Natural killer cell (primary cell): ENCODE results near the gene ZBTB46. TPM values are rescaled to one million over a fixed set of nuclear protein-coding genes. Genes with fewer than 3 reads are reported as not detected.

Source experiments
- ATAC-seq, 3 donors: fragments of 150-1000 bp in 2 of 3; fragments of 200-7000 bp in 1 of 3; cut with Tn5 transposase; 1 replicate in 1 of 3; 2 replicates in 2 of 3; pipeline ENCODE4 v1.10.0; 2021; ENCODE audit warnings: mild to moderate bottlenecking in 2 of 3, moderate library complexity in 2 of 3
- DNase-seq, 2 donors: peaks; one replicate each; pipeline versions ENCODE4 v3.0.0 to v3.0.0-alpha.2; 2013 to 2021; ENCODE audit warnings: mixed read lengths in 1 of 2
- H3K27ac ChIP-seq: one replicate; pipeline ENCODE4 v1.5.1; 2013; ENCODE audit warnings: mild to moderate bottlenecking, low read length
- H3K27me3 ChIP-seq: one replicate; pipeline ENCODE4 v1.6.1; 2013; ENCODE audit warnings: low read length; ENCODE audit not compliant: control insufficient read depth, insufficient read depth
- H3K36me3 ChIP-seq: one replicate; pipeline ENCODE4 v1.6.1; 2013; ENCODE audit warnings: low read length; ENCODE audit not compliant: control insufficient read depth, insufficient read depth
- H3K4me1 ChIP-seq: one replicate; pipeline ENCODE4 v1.6.1; 2013; ENCODE audit warnings: low read length; ENCODE audit not compliant: control insufficient read depth, insufficient read depth
- H3K4me3 ChIP-seq: one replicate; pipeline ENCODE4 v1.5.1; 2013; ENCODE audit warnings: low read length
- H3K9me3 ChIP-seq: one replicate; pipeline ENCODE4 v1.6.1; 2013; ENCODE audit warnings: low read length; ENCODE audit not compliant: control insufficient read depth, insufficient read depth
- H3K27ac Mint-ChIP-seq, 2 donors: one replicate each; pipeline ENCODE4 v1.8.0; 2022; ENCODE audit warnings: mild to moderate bottlenecking in 2 of 2, mixed read lengths in 2 of 2, moderate library complexity in 1 of 2
- H3K27me3 Mint-ChIP-seq, 2 donors: one replicate each; pipeline ENCODE4 v1.8.0; 2022; ENCODE audit warnings: low read depth in 2 of 2, mixed read lengths in 2 of 2
- H3K36me3 Mint-ChIP-seq: one replicate; pipeline ENCODE4 v1.8.0; 2022; ENCODE audit warnings: mixed read lengths
- H3K4me1 Mint-ChIP-seq, 2 donors: one replicate each; pipeline ENCODE4 v1.8.0; 2022; ENCODE audit warnings: mixed read lengths in 2 of 2
- H3K4me3 Mint-ChIP-seq: one replicate; pipeline ENCODE4 v1.8.0; 2022; ENCODE audit warnings: mild to moderate bottlenecking, moderate library complexity, mixed read lengths
- H3K9me3 Mint-ChIP-seq, 2 donors: one replicate each; pipeline ENCODE4 v1.8.0; 2022; ENCODE audit warnings: mixed read lengths in 2 of 2
- WGBS: methylation state at CpG from one replicate; pipeline ENCODE4 v1.1.7; 2013; ENCODE audit warnings: missing lambda C conversion rate; ENCODE audit not compliant: insufficient coverage; 5-methylcytosine and 5-hydroxymethylcytosine counted together
- intact Hi-C: fragments of 100-400 bp; cut with micrococcal nuclease; formaldehyde crosslinking; loops from one replicate; pipeline ENCODE4 v1.14.2; 2022
- total RNA-seq, 4 donors: library from RNA; stranded (reverse); fragments of 120-200 nt in 1 of 4; gene quantifications; one replicate each; pipeline versions ENCODE4 v1.2.3 to v1.2.4, GENCODE V29; 2013 to 2022
- TF ChIP-seq, protein P1 (sequence below): fragments of 200-600 bp; IDR thresholded peaks from one replicate; pipeline ENCODE4 v1.8.0; 2022; ENCODE audit warnings: antibody characterized with exemption

Gene ZBTB46
- total RNA-seq, 3 donors from 2014 or later (not counting 1 experiment from before 2014, with no cell fraction given), result 1.1 TPM

DNA sequence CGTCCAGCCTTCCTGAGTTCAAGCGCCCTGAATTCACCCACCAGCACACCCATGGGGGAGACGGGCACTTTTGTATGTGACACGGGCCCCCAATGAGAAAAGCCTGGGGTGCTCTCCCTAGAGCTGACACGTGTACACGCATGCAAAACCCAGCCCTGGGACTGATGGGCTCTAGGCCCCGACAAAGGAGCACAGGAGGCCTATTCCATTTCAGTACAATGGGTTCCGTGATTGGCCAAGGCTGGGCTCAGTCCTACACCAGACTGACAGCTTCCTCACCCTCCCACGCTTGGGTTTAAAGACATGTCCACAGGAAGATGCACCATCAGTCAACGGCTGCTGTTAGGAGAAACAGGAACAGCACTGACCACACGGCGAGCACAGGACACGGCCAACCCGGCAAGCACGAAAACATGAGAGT is 8.8 kb downstream of the ZBTB46 start:
- no peak for ATAC-seq
- H3K4me1 ChIP-seq, result no peaks in the 10 kb centered on the region
- H3K27me3 Mint-ChIP-seq, result peaks cover 8 to 15% of the 10 kb centered on the region in 2 donors

DNA sequence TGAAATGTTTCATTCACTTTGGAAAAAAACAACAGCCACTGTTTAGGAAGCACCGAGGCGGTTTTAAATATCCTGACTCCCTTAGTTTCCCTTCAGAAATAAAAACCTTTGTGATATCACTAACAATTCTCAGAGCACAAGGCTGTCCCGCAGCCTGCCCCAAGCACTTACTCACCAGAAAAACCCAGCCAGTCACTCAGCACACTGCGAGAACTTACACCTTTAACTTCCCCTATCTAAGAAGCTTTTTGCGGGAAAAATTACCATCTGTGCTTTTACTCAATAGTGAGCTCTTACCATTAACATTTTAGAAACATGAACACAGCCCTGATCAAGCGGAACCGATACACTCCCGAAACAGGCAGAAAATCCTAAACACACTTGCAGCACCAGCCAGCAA is 9.3 kb downstream of the ZBTB46 start:
- peaks cover 8 to 15% of the 10 kb centered on the region in 2 donors for H3K27me3 Mint-ChIP-seq
- no peaks in the 10 kb centered on the region for H3K36me3 ChIP-seq
- 81% methylated on average over 8 of the region's 8 CpGs for WGBS

More for the DNA sequence above, 8.8 kb downstream of the ZBTB46 start:
- Histone ChIP-seq H3K27ac (no peak overlapping the region), H3K9me3 (no peaks in the 10 kb centered on the region), H3K36me3 (no peaks in the 10 kb centered on the region), H3K27me3 (peaks cover 4% of the 10 kb centered on the region), H3K4me3 (no peak overlapping the region)
- intact Hi-C loops, result no loop called here
- DNase-seq, result no peak
- Mint-ChIP-seq H3K9me3 (no peaks in the 10 kb centered on the region), H3K36me3 (no peaks in the 10 kb centered on the region), H3K4me1 (no peaks in the 10 kb centered on the region), H3K27ac (no peak overlapping the region), H3K4me3 (no peak overlapping the region)
- WGBS, result 87% methylated on average over 15 of the region's 15 CpGs
- TF ChIP-seq, protein P1, sequence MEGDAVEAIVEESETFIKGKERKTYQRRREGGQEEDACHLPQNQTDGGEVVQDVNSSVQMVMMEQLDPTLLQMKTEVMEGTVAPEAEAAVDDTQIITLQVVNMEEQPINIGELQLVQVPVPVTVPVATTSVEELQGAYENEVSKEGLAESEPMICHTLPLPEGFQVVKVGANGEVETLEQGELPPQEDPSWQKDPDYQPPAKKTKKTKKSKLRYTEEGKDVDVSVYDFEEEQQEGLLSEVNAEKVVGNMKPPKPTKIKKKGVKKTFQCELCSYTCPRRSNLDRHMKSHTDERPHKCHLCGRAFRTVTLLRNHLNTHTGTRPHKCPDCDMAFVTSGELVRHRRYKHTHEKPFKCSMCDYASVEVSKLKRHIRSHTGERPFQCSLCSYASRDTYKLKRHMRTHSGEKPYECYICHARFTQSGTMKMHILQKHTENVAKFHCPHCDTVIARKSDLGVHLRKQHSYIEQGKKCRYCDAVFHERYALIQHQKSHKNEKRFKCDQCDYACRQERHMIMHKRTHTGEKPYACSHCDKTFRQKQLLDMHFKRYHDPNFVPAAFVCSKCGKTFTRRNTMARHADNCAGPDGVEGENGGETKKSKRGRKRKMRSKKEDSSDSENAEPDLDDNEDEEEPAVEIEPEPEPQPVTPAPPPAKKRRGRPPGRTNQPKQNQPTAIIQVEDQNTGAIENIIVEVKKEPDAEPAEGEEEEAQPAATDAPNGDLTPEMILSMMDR, result no peak

DNA sequence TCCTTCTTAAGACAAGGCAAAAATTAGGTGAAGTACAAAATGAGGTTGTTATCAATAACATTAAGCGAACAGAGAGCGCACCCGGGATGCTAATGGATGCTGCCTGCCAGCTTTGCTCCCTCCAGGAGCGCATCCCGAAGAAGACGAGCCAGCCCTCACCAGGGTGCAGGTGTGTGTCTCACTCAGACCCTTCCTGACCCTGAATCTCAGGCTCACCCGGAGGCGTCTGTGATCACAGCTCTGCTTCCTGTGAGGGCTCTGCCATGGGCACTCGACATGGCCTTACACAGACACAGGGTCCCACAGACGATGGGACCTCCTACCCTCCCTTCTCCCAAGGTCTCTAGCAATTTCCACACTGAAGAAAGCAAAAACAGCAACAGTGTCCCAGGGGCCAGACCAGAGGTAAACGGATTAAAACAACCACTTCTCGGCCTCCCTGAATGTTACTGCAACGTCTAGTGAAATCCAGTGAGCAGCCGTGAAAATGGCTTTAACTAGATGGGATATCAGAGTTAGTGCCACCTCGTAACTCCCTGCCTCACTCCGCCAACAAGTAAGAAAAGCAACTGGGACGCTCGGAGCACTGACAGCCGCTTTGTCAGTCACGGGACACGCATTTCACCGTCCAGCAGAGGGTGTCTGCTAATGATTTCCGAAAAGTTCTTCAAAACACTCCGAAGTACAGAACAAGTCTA is 11.7 kb downstream of the ZBTB46 start:
- intact Hi-C loops, result no loop called here
- Mint-ChIP-seq H3K4me1 (no peaks in the 10 kb centered on the region), H3K36me3 (no peaks in the 10 kb centered on the region), H3K4me3 (peak overlapping the region; percentile 45), H3K27ac (no peak overlapping the region), H3K27me3 (peaks cover 4 to 6% of the 10 kb centered on the region in 2 donors), H3K9me3 (no peaks in the 10 kb centered on the region)
- no peaks in the 10 kb centered on the region for H3K4me1 ChIP-seq
- H3K36me3 ChIP-seq, result no peaks in the 10 kb centered on the region
- ATAC-seq (peak in 1 of 3 donors; percentile 38), DNase-seq (no peak)
- TF ChIP-seq, protein P1, result no peak
- H3K27me3 ChIP-seq, result no peaks in the 10 kb centered on the region
- no peak overlapping the region for H3K4me3 ChIP-seq
- H3K27ac ChIP-seq, result no peak overlapping the region
- 83% methylated on average over 24 of the region's 24 CpGs for WGBS
- no peaks in the 10 kb centered on the region for H3K9me3 ChIP-seq

More for the DNA sequence above, 9.3 kb downstream of the ZBTB46 start:
- Histone ChIP-seq H3K4me1 (no peaks in the 10 kb centered on the region), H3K27me3 (peaks cover 1% of the 10 kb centered on the region), H3K4me3 (no peak overlapping the region), H3K9me3 (no peaks in the 10 kb centered on the region), H3K27ac (no peak overlapping the region)
- ATAC-seq, result no peak
- Mint-ChIP-seq H3K4me1 (no peaks in the 10 kb centered on the region), H3K4me3 (no peak overlapping the region), H3K36me3 (no peaks in the 10 kb centered on the region), H3K27ac (no peak overlapping the region), H3K9me3 (no peaks in the 10 kb centered on the region)
- TF ChIP-seq, protein P1, result no peak
- DNase-seq, result no peak
- intact Hi-C loops, result no loop called here
